Measurements from ENCODE around the gene SLC12A9. TPM values are rescaled to one million over a fixed set of nuclear protein-coding genes. Genes with fewer than 3 reads are reported as not detected.

Gene SLC12A9
- total RNA-seq, 1 donor: 16.0 TPM

DNA sequence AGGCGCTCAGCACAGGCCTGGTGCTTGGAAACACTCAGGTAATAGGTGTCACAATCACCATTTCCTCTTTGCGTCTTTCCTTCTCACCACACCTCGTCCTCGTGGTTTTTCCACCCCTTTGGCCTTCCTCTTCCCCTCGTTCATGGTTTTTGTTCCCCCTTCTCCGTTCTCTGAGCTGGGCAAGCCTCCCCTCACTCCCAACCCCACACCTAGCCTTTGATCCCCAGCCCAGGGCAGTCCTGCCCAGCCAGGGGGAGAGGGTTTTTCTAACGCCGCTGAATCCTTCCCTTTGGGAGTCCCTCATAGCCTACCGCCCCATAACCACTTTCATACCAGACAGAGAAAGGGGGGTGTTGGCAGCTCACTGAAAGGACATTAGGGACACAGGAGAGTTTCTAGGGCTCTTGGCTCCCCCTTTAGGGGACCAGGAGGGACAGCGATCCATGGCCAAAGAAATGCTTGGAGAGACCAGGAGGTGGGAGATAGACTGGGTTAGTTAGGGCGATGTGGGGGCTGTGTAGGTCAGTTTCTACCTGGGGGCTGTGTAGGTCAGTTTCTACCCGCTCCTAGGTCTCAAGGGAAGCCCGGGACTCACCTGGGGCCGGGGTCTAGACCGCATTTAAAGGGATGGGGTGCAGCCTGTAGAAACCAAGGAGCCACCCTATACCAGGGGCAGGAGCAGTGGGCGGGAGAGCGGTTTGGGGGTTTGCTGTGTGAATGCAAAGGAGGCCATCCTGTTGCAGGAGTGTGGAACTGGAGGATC lies 26.6 kb upstream of the SLC12A9 start:
- H3K4me3 ChIP-seq (ENCODE audit: low read depth, low read length): peak overlapping the region; percentile 82
- DNase-seq (ENCODE audit: low read depth): peak; percentile 71
- TF ChIP-seq, protein P1, sequence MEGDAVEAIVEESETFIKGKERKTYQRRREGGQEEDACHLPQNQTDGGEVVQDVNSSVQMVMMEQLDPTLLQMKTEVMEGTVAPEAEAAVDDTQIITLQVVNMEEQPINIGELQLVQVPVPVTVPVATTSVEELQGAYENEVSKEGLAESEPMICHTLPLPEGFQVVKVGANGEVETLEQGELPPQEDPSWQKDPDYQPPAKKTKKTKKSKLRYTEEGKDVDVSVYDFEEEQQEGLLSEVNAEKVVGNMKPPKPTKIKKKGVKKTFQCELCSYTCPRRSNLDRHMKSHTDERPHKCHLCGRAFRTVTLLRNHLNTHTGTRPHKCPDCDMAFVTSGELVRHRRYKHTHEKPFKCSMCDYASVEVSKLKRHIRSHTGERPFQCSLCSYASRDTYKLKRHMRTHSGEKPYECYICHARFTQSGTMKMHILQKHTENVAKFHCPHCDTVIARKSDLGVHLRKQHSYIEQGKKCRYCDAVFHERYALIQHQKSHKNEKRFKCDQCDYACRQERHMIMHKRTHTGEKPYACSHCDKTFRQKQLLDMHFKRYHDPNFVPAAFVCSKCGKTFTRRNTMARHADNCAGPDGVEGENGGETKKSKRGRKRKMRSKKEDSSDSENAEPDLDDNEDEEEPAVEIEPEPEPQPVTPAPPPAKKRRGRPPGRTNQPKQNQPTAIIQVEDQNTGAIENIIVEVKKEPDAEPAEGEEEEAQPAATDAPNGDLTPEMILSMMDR (IDR thresholded peaks at IDR 0.05; ENCODE audit: insufficient read depth, low read depth, low read length): peak; percentile 55

DNA sequence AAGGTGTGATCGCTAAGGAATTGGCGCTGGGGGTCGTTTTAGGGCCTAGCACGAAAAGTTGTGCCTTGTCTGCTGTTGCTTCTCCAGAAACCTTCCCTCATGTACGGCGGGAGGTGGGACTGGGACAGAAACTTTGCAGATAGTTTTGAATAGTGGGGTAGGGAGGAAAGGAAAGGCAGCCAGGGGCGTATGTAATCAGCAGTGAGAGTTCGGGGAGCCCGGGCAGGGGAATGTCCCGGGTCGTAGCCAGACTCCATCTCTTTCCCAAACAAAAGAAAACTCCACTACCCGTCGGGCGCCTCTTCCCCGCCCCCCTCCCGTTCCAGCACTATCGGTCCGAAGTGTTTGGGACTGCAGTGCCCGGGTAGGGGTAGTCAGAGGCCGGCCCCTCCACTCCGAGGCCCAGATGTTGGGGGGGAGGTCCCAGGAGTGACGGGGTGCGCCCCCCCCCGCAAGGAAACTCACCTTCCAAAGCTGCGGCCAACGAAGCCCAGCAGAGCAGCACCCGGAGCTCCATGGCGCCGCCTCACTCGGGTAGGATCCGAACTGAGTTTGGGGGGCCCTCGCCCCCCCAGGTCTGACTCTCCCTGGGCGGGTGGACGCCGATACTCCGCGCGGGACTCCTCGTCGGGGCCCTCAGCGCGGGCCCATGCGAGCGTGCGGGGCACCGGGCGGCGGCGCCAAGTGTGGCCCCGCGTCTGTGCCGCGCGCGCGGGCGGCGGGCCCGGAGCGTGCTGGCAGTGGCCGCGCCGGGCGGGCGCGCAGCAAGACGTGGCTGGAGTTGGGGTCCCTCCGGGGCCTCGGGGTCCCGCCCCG lies 25.8 kb upstream of the SLC12A9 start:
- no peak for DNase-seq (ENCODE audit: low read depth)
- H3K4me3 ChIP-seq (ENCODE audit: low read depth, low read length): peak overlapping the region; percentile 82

DNA sequence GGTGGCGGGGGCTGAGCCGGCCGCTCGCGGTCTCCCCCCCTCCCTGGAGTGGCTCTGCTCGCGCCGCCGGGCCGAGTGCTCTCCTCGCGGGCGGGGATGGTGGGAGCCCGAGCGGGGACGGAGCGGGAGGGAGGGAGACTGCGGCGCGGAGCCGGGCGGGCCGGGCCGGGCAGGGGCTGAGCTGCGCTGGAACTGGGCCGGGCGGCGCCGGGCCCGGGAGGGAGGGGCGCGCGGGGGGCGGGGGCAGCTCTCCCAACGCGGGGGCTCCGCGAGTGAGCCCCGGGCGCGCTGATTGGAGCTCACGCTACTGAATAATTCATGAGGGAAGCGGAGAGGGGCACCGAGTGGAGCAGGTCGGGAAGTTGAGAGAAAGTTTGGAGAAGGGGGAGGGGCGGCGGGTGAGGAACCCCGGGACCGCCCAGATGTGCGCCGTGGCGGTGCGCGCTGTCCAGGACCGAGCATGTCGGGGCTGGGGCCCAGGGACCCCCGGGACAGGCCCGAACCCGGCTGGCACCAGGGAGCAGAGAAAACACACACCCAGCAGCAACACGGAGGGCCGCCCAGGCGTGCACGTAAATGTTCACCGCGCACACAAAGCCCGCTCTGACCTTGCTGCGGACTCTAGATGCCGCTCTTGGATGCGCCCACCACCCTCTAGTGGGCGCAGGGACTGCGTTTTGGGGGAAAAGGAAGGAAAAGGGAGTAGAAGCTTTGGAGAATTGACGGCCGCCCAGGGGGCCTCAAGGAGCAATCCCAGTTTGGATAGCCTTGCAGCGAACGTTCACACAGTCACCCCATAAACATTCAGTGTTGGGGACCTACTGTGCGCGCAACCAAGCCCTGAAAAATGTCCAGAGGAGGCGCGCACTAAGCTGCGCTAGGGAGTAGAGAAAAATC lies 24.9 kb upstream of the SLC12A9 start, which contains the start of gene EPHB4:
EPHB4 (minus strand) TSS at position 194 of the 897 bp plus-strand sequence. CDS start 493 bp downstream, outside the sequence.
- H3K4me3 ChIP-seq (ENCODE audit: low read depth, low read length): peak within 1 kb of the TSS; percentile 82
- peak; percentile 91 for DNase-seq (ENCODE audit: low read depth)
- TF ChIP-seq, protein P1 (IDR thresholded peaks at IDR 0.05; ENCODE audit: insufficient read depth, low read depth, low read length): peak; percentile 65

More for the DNA sequence above, 25.8 kb upstream of the SLC12A9 start:
- TF ChIP-seq, protein P1 (IDR thresholded peaks at IDR 0.05; ENCODE audit: insufficient read depth, low read depth, low read length): no peak

DNA sequence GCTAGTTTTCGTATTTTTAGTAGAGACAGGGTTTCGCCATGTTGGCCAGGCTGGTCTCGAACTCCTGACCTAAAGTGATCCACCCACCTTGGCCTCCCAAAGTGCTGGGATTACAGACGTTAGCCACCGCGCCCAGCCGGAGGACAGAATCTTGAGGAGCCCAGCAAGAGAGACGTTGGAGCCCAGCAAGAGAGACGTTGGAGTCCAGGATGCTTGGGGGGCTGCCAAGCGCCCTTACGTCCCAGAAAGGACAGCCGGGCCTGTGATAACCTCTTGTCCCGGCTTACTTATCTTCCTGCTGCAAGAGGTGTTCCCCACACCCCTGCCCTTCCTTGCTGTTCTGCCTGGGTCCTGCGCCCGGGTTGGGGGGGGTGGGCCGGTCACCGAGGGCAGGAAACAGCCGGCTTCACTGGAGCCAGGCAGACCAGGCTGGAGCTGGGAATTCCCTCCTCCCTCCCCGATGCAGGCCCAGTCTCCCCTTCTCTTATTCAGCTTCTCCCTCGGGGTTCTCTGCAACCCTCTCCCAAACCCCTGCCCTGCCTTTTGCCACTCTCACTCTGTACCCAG lies 23.3 kb upstream of the SLC12A9 start:
- H3K4me3 ChIP-seq (ENCODE audit: low read depth, low read length): no peak overlapping the region
- TF ChIP-seq, protein P1 (IDR thresholded peaks at IDR 0.05; ENCODE audit: insufficient read depth, low read depth, low read length): no peak
- DNase-seq (ENCODE audit: low read depth): no peak

DNA sequence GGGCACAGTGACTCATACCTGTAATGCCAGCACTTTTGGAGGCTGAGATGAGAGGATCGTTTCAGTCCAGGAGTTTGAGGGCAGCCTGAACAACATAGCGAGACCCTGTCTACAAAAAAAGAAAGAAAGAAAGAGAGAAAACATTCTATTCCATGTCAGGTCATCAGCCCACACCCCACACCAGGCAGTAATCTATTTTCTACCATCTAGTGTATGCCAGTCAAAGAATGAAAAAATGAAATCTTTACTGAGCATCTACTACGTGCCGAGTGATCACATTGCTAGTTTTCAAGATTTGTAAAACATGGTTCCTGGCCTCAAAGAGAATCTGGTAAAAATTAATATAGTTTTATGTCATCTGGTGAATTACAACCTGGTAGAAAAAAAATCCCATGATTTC lies 22.1 kb upstream of the SLC12A9 start:
- no peak for DNase-seq (ENCODE audit: low read depth)
- TF ChIP-seq, protein P1 (IDR thresholded peaks at IDR 0.05; ENCODE audit: insufficient read depth, low read depth, low read length): no peak
- H3K4me3 ChIP-seq (ENCODE audit: low read depth, low read length): no peak overlapping the region

DNA sequence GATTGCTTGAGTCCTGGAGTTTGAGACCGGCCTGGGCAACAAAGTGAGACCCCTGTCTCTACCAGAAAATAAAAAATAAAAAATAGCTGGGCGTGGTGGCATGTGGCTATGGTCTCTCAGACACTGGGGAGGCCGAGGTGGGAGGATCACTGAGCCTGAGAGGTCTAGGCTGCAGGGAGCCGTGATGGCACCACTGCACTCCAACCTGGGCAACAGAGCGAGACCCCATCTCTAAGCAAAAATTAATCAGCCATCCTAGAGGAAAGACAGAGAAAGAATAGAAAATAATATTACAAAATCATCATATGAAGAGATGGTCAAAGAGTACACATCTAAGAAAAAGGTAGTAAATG lies 20.3 kb upstream of the SLC12A9 start:
- H3K4me3 ChIP-seq (ENCODE audit: low read depth, low read length): no peak overlapping the region
- TF ChIP-seq, protein P1 (IDR thresholded peaks at IDR 0.05; ENCODE audit: insufficient read depth, low read depth, low read length): no peak
- no peak for DNase-seq (ENCODE audit: low read depth)
